Ascending aorta (tissue), 2 donors: ENCODE data around the gene CAST. TPM values are rescaled to one million over a fixed set of nuclear protein-coding genes. Genes with fewer than 3 reads are reported as not detected.

Experiments
- DNase-seq, 2 donors: peaks; one replicate each; pipeline ENCODE4 v3.0.0-alpha.2; 2019; ENCODE audit warnings: low spot score in 2 of 2
- H3K27ac ChIP-seq, 2 donors: fragments of 200-600 bp; sonication (generic); one replicate each; pipeline ENCODE4 v1.5.1; 2016 to 2017; ENCODE audit warnings: mild to moderate bottlenecking in 1 of 2
- H3K27me3 ChIP-seq: fragments of 200-600 bp; sonication (generic); one replicate; pipeline ENCODE4 v1.5.1; 2017
- H3K36me3 ChIP-seq, 2 donors: fragments of 200-600 bp; sonication (generic); one replicate each; pipeline ENCODE4 v1.5.1; 2016
- H3K4me1 ChIP-seq, 2 donors: fragments of 200-600 bp; sonication (generic); one replicate each; pipeline ENCODE4 v1.5.1; 2016 to 2017; ENCODE audit warnings: mild to moderate bottlenecking in 1 of 2
- H3K4me3 ChIP-seq, 2 donors: fragments of 200-600 bp; sonication (generic); one replicate each; pipeline ENCODE4 v1.5.1; 2016 to 2017; ENCODE audit warnings: mild to moderate bottlenecking in 1 of 2
- H3K9me3 ChIP-seq, 2 donors: fragments of 200-600 bp; sonication (generic); one replicate each; pipeline ENCODE4 v1.5.1; 2016
- CTCF ChIP-seq, 3 experiments: fragments of 200-600 bp in 2 of 3; fragments of 450-650 bp in 1 of 3; sonication (generic) in 2 of 3; IDR thresholded peaks; one replicate each; pipeline ENCODE4 v1.5.1; 2016 to 2019; ENCODE audit warnings: antibody characterized with exemption in 3 of 3, mild to moderate bottlenecking in 1 of 3, moderate library complexity in 1 of 3
- intact Hi-C: fragments of 100-400 bp; cut with DNase I; formaldehyde crosslinking; loops from one replicate; pipeline ENCODE4 v1.15.1; 2023
- total RNA-seq: library from RNA; depleted of rRNA; stranded (reverse); fragments of >200 nt; gene quantifications from one replicate; pipeline ENCODE4 v1.1.0, GENCODE V29; 2016

The CAST gene
- total RNA-seq, 1 donor from 2014 or later: 266 TPM

- no peak for DNase-seq
- no peaks in the 10 kb centered on the region for H3K27me3 ChIP-seq
- H3K36me3 ChIP-seq: no peaks in the 10 kb centered on the region
- H3K4me3 ChIP-seq: no peak overlapping the region
- TF ChIP-seq CTCF (IDR thresholded peaks at IDR 0.05): no peak
- H3K4me1 ChIP-seq: peaks cover 0 to 21% of the 10 kb centered on the region in 2 donors
- intact Hi-C loops: loop anchor here (10.0 kb wide), 2 partner anchors 92 to 742 kb away; partner anchors contain the start of gene ELL2
- H3K27ac ChIP-seq: no peak overlapping the region
- H3K9me3 ChIP-seq: no peaks in the 10 kb centered on the region
These were observed 44.4 kb downstream of the CAST start for GRCh38 chr5:96706433-96707111.

GRCh38 chr5:96708600-96708999 is 46.4 kb downstream of the CAST start:
- Histone ChIP-seq H3K4me1 (peaks cover 0 to 14% of the 10 kb centered on the region in 2 donors), H3K4me3 (no peak overlapping the region), H3K27me3 (no peaks in the 10 kb centered on the region), H3K27ac (peak overlapping the region in 1 of 2 donors; percentile 1), H3K9me3 (no peaks in the 10 kb centered on the region), H3K36me3 (no peaks in the 10 kb centered on the region)
- TF ChIP-seq CTCF (IDR thresholded peaks at IDR 0.05): no peak
- DNase-seq: no peak
- intact Hi-C loops: loop anchor here (10.0 kb wide), 2 partner anchors 94 to 744 kb away; partner anchors contain the start of gene ELL2

GRCh38 chr5:96709152-96709821 is 47.1 kb downstream of the CAST start:
- no peak for TF ChIP-seq CTCF (IDR thresholded peaks at IDR 0.05)
- no peaks in the 10 kb centered on the region for H3K9me3 ChIP-seq
- H3K4me3 ChIP-seq: no peak overlapping the region
- intact Hi-C loops: loop anchor here (10.0 kb wide), 2 partner anchors 94 to 744 kb away; partner anchors contain the start of gene ELL2
- H3K4me1 ChIP-seq: peaks cover 0 to 11% of the 10 kb centered on the region in 2 donors
- H3K36me3 ChIP-seq: no peaks in the 10 kb centered on the region
- no peak for DNase-seq
- H3K27me3 ChIP-seq: no peaks in the 10 kb centered on the region
- H3K27ac ChIP-seq: peak overlapping the region in 1 of 2 donors; percentile 1

- TF ChIP-seq CTCF (IDR thresholded peaks at IDR 0.05): no peak
- intact Hi-C loops: no loop called here
- Histone ChIP-seq H3K27ac (no peak overlapping the region), H3K9me3 (no peaks in the 10 kb centered on the region), H3K4me1 (peaks cover 0 to 18% of the 10 kb centered on the region in 2 donors), H3K36me3 (no peaks in the 10 kb centered on the region), H3K4me3 (no peak overlapping the region), H3K27me3 (no peaks in the 10 kb centered on the region)
- DNase-seq: no peak
These were observed 50.0 kb downstream of the CAST start for GRCh38 chr5:96712100-96712746.

- no peaks in the 10 kb centered on the region for H3K27me3 ChIP-seq
- intact Hi-C loops: no loop called here
- H3K27ac ChIP-seq: peak overlapping the region; percentile 53 to 63
- no peak for DNase-seq
- TF ChIP-seq CTCF (IDR thresholded peaks at IDR 0.05): no peak
- no peak overlapping the region for H3K4me3 ChIP-seq
- peaks cover 0 to 10% of the 10 kb centered on the region in 2 donors for H3K4me1 ChIP-seq
- H3K9me3 ChIP-seq: no peaks in the 10 kb centered on the region
- H3K36me3 ChIP-seq: no peaks in the 10 kb centered on the region
These were observed 52.3 kb downstream of the CAST start for GRCh38 chr5:96714450-96714849.
